Activated gamma-delta T cell treated with Interleukin-2 at 50 U/mL for 16 hours (primary cell): ENCODE data around the gene SGIP1.
"Not testable (repeated sequence)": the region's sequence is repeated elsewhere in the genome, so short reads cannot be mapped to it uniquely, and the experiment has no call there.

Source experiments
- DNase-seq: peaks from one replicate; pipeline ENCODE4 v3.0.0-alpha.2; 2020

SGIP1 gene

GRCh38 chr1:66734531-66734930 is 200.6 kb downstream of the SGIP1 start:
- not testable (repeated sequence) for DNase-seq

- no peak for DNase-seq
Measured at GRCh38 chr1:66737836-66738235, 203.9 kb downstream of the SGIP1 start.

GRCh38 chr1:66739401-66740157 is 205.6 kb downstream of the SGIP1 start:
- no peak for DNase-seq

- no peak for DNase-seq
Measured at GRCh38 chr1:66745451-66745850, 211.5 kb downstream of the SGIP1 start.

GRCh38 chr1:66747501-66747900 is 213.5 kb downstream of the SGIP1 start:
- DNase-seq, result no peak

GRCh38 chr1:66750577-66750976 is 216.6 kb downstream of the SGIP1 start:
- no peak for DNase-seq

GRCh38 chr1:66751160-66751559 is 217.2 kb downstream of the SGIP1 start:
- no peak for DNase-seq

GRCh38 chr1:66752000-66752592 is 218.1 kb downstream of the SGIP1 start, which contains the start of gene DYNLT5:
Gene DYNLT5 (plus strand): TSS chr1:66752459. CDS start chr1:66754659, 2,200 bp downstream.
- DNase-seq, result no peak

- no peak for DNase-seq
Measured at GRCh38 chr1:66752671-66753371, 218.9 kb downstream of the SGIP1 start.

GRCh38 chr1:66757722-66758240 is 223.8 kb downstream of the SGIP1 start:
- DNase-seq, result no peak

- DNase-seq, result no peak
Measured at GRCh38 chr1:66758241-66758755, 224.3 kb downstream of the SGIP1 start.

GRCh38 chr1:66760506-66760905 is 226.6 kb downstream of the SGIP1 start:
- no peak for DNase-seq

GRCh38 chr1:66761221-66761620 is 227.3 kb downstream of the SGIP1 start:
- DNase-seq, result no peak

GRCh38 chr1:66764994-66765578 is 231.1 kb downstream of the SGIP1 start:
- DNase-seq, result peak; percentile 49

- DNase-seq, result no peak
Measured at GRCh38 chr1:66767626-66768025, 233.7 kb downstream of the SGIP1 start.

GRCh38 chr1:66768965-66769364 is 235.0 kb downstream of the SGIP1 start:
- DNase-seq, result no peak

- no peak for DNase-seq
Measured at GRCh38 chr1:66769512-66770229, 235.7 kb downstream of the SGIP1 start.

GRCh38 chr1:66770240-66770639 is 236.3 kb downstream of the SGIP1 start:
- no peak for DNase-seq

GRCh38 chr1:66770694-66771093 is 236.7 kb downstream of the SGIP1 start:
- no peak for DNase-seq

- no peak for DNase-seq
Measured at GRCh38 chr1:66773227-66773626, 239.3 kb downstream of the SGIP1 start.

GRCh38 chr1:66774438-66774837 is 240.5 kb downstream of the SGIP1 start:
- no peak for DNase-seq

- DNase-seq, result no peak
Measured at GRCh38 chr1:66775646-66776045, 241.7 kb downstream of the SGIP1 start.
